ENCODE measurements around the gene UBE2R2.
"Not testable (repeated sequence)": the region's sequence is repeated elsewhere in the genome, so short reads cannot be mapped to it uniquely, and the experiment has no call there.

UBE2R2 gene

GRCh38 chr9:33950371-33950770 lies 133.4 kb downstream of the UBE2R2 start:
- Mint-ChIP-seq H3K27ac (peak overlapping the region in 1 of 2 donors; percentile 33), H3K4me3 (no peak overlapping the region), H3K27me3 (no peaks in the 10 kb centered on the region), H3K4me1 (ENCODE audit: low read depth in 2 of 2) (no peaks in the 10 kb centered on the region), H3K36me3 (ENCODE audit: insufficient read depth) (peaks cover 35% of the 10 kb centered on the region), H3K9me3 (no peaks in the 10 kb centered on the region)
- DNase-seq (no peak), ATAC-seq (replicated peaks) (no peak)

- Mint-ChIP-seq H3K27me3 (no peaks in the 10 kb centered on the region), H3K36me3 (ENCODE audit: insufficient read depth) (peaks cover 44% of the 10 kb centered on the region), H3K9me3 (no peaks in the 10 kb centered on the region), H3K4me1 (ENCODE audit: low read depth in 2 of 2) (no peaks in the 10 kb centered on the region), H3K27ac (no peak overlapping the region), H3K4me3 (no peak overlapping the region)
- DNase-seq = no peak
- no peak for ATAC-seq (replicated peaks)
Measured at GRCh38 chr9:33952066-33952465, 135.1 kb downstream of the UBE2R2 start.

- H3K4me1 Mint-ChIP-seq (ENCODE audit: low read depth in 2 of 2) = no peaks in the 10 kb centered on the region
- DNase-seq (no peak), ATAC-seq (replicated peaks) (no peak)
- H3K27ac Mint-ChIP-seq = no peak overlapping the region
- H3K27me3 Mint-ChIP-seq = no peaks in the 10 kb centered on the region
- no peak overlapping the region for H3K4me3 Mint-ChIP-seq
- H3K36me3 Mint-ChIP-seq (ENCODE audit: insufficient read depth) = peaks cover 46% of the 10 kb centered on the region
- H3K9me3 Mint-ChIP-seq = no peaks in the 10 kb centered on the region
Measured at GRCh38 chr9:33956544-33956943, 139.6 kb downstream of the UBE2R2 start.

- Mint-ChIP-seq H3K27ac (no peak overlapping the region), H3K27me3 (no peaks in the 10 kb centered on the region), H3K4me3 (no peak overlapping the region), H3K36me3 (ENCODE audit: insufficient read depth) (peaks cover 35% of the 10 kb centered on the region), H3K4me1 (ENCODE audit: low read depth in 2 of 2) (peaks cover 0 to 2% of the 10 kb centered on the region in 2 donors), H3K9me3 (no peaks in the 10 kb centered on the region)
- ATAC-seq (replicated peaks) = no peak
- DNase-seq = no peak
Measured at GRCh38 chr9:33959725-33960124, 142.8 kb downstream of the UBE2R2 start.

- DNase-seq; H3K27me3 Mint-ChIP-seq; H3K4me1 Mint-ChIP-seq (ENCODE audit: low read depth in 2 of 2); ATAC-seq (replicated peaks); H3K27ac Mint-ChIP-seq; H3K4me3 Mint-ChIP-seq; H3K9me3 Mint-ChIP-seq: not testable (repeated sequence)
- peaks cover 27% of the 10 kb centered on the region for H3K36me3 Mint-ChIP-seq (ENCODE audit: insufficient read depth)
Measured at GRCh38 chr9:33962468-33962867, 145.5 kb downstream of the UBE2R2 start.

GRCh38 chr9:33964086-33964768 lies 147.3 kb downstream of the UBE2R2 start:
- no peaks in the 10 kb centered on the region for H3K9me3 Mint-ChIP-seq
- H3K36me3 Mint-ChIP-seq (ENCODE audit: insufficient read depth) = peaks cover 24% of the 10 kb centered on the region
- peak overlapping the region; percentile 41 to 67 for H3K27ac Mint-ChIP-seq
- ATAC-seq (replicated peaks) (no peak), DNase-seq (no peak)
- H3K4me3 Mint-ChIP-seq = no peak overlapping the region
- no peaks in the 10 kb centered on the region for H3K27me3 Mint-ChIP-seq
- peaks cover 0 to 2% of the 10 kb centered on the region in 2 donors for H3K4me1 Mint-ChIP-seq (ENCODE audit: low read depth in 2 of 2)

All from effector memory CD8-positive, alpha-beta T cell (primary cell).